Osteocyte (in vitro differentiated cells): ENCODE data around the gene SIRT3. TPM values are rescaled to one million over a fixed set of nuclear protein-coding genes. Genes with fewer than 3 reads are reported as not detected.

Experiments used
- DNase-seq: peaks from one replicate; pipeline ENCODE4 v3.0.0; 2021; ENCODE audit warnings: mixed read lengths; ENCODE audit not compliant: unreplicated experiment; ENCODE audit errors: extremely low spot score
- H3K27ac Mint-ChIP-seq: one replicate; pipeline ENCODE4 v1.8.0; 2021; ENCODE audit warnings: mild to moderate bottlenecking, mixed read lengths; ENCODE audit not compliant: unreplicated experiment
- H3K27me3 Mint-ChIP-seq: one replicate; pipeline ENCODE4 v1.8.0; 2021; ENCODE audit warnings: mixed read lengths; ENCODE audit not compliant: unreplicated experiment
- H3K36me3 Mint-ChIP-seq: one replicate; pipeline ENCODE4 v1.8.0; 2021; ENCODE audit warnings: mixed read lengths; ENCODE audit not compliant: unreplicated experiment
- H3K4me1 Mint-ChIP-seq: one replicate; pipeline ENCODE4 v1.8.0; 2021; ENCODE audit warnings: mixed read lengths; ENCODE audit not compliant: unreplicated experiment
- H3K4me3 Mint-ChIP-seq: one replicate; pipeline ENCODE4 v1.8.0; 2021; ENCODE audit warnings: mild to moderate bottlenecking, moderate library complexity, mixed read lengths; ENCODE audit not compliant: unreplicated experiment
- H3K9me3 Mint-ChIP-seq: one replicate; pipeline ENCODE4 v1.8.0; 2021; ENCODE audit warnings: mixed read lengths; ENCODE audit not compliant: unreplicated experiment
- total RNA-seq: library from RNA; stranded (reverse); gene quantifications from 2 replicates; pipeline ENCODE4 v1.2.1, GENCODE V29; 2021
- TF ChIP-seq, protein P1 (sequence below): fragments of 200-600 bp; sonication (generic); IDR thresholded peaks from 2 replicates; pipeline ENCODE4 v1.5.0; 2021; ENCODE audit warnings: antibody characterized with exemption, mild to moderate bottlenecking, moderate library complexity

Gene SIRT3
- total RNA-seq, 1 donor from 2014 or later, result 25.7 TPM

DNA sequence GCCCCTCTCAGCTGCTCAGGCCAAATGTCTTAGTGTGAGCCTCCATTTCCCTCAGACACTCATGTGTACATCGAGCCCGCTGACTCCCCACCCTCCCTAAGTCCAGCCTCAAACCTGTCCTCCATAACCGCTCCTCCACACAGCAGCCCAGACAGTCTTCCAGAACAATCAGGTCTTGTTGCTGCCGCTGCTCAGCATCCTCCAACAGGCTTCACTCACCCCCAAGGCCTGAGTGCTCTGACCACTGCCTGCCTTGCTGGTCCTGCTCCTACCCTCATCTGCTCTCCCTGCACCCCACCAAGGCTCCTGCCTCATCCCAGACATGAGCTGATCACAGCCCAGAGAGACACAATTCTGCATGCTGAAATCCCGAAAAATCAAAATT lies 17.7 kb upstream of the SIRT3 start:
- no peak overlapping the region for H3K27ac Mint-ChIP-seq
- no peaks in the 10 kb centered on the region for H3K4me1 Mint-ChIP-seq
- peaks cover 27% of the 10 kb centered on the region for H3K36me3 Mint-ChIP-seq
- H3K9me3 Mint-ChIP-seq, result no peaks in the 10 kb centered on the region
- H3K4me3 Mint-ChIP-seq, result no peak overlapping the region
- peaks cover 2% of the 10 kb centered on the region for H3K27me3 Mint-ChIP-seq
- peak; percentile 51 for DNase-seq
- TF ChIP-seq, protein P1, sequence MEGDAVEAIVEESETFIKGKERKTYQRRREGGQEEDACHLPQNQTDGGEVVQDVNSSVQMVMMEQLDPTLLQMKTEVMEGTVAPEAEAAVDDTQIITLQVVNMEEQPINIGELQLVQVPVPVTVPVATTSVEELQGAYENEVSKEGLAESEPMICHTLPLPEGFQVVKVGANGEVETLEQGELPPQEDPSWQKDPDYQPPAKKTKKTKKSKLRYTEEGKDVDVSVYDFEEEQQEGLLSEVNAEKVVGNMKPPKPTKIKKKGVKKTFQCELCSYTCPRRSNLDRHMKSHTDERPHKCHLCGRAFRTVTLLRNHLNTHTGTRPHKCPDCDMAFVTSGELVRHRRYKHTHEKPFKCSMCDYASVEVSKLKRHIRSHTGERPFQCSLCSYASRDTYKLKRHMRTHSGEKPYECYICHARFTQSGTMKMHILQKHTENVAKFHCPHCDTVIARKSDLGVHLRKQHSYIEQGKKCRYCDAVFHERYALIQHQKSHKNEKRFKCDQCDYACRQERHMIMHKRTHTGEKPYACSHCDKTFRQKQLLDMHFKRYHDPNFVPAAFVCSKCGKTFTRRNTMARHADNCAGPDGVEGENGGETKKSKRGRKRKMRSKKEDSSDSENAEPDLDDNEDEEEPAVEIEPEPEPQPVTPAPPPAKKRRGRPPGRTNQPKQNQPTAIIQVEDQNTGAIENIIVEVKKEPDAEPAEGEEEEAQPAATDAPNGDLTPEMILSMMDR, result no peak

GRCh38 chr11:253160-253885 lies 17.2 kb upstream of the SIRT3 start:
- H3K9me3 Mint-ChIP-seq, result no peaks in the 10 kb centered on the region
- TF ChIP-seq, protein P1, result no peak

GRCh38 chr11:252666-253065 lies 16.5 kb upstream of the SIRT3 start:
- no peak overlapping the region for H3K4me3 Mint-ChIP-seq
- H3K36me3 Mint-ChIP-seq, result peaks cover 37% of the 10 kb centered on the region
- H3K9me3 Mint-ChIP-seq, result no peaks in the 10 kb centered on the region
- DNase-seq, result peak; percentile 67
- TF ChIP-seq, protein P1, result no peak
- no peak overlapping the region for H3K27ac Mint-ChIP-seq
- H3K4me1 Mint-ChIP-seq, result no peaks in the 10 kb centered on the region
- H3K27me3 Mint-ChIP-seq, result no peaks in the 10 kb centered on the region

More at GRCh38 chr11:253160-253885, 17.2 kb upstream of the SIRT3 start:
- no peaks in the 10 kb centered on the region for H3K27me3 Mint-ChIP-seq
- peak; percentile 81 for DNase-seq
- H3K4me1 Mint-ChIP-seq, result no peaks in the 10 kb centered on the region
- H3K4me3 Mint-ChIP-seq, result no peak overlapping the region
- no peak overlapping the region for H3K27ac Mint-ChIP-seq
- H3K36me3 Mint-ChIP-seq, result peaks cover 31% of the 10 kb centered on the region

- Mint-ChIP-seq H3K36me3 (peaks cover 45% of the 10 kb centered on the region), H3K27me3 (no peaks in the 10 kb centered on the region), H3K27ac (no peak overlapping the region), H3K4me1 (no peaks in the 10 kb centered on the region), H3K9me3 (no peaks in the 10 kb centered on the region), H3K4me3 (no peak overlapping the region)
- DNase-seq, result peak; percentile 57
- TF ChIP-seq, protein P1, result no peak
Observed at GRCh38 chr11:251550-251949, 15.4 kb upstream of the SIRT3 start.

DNA sequence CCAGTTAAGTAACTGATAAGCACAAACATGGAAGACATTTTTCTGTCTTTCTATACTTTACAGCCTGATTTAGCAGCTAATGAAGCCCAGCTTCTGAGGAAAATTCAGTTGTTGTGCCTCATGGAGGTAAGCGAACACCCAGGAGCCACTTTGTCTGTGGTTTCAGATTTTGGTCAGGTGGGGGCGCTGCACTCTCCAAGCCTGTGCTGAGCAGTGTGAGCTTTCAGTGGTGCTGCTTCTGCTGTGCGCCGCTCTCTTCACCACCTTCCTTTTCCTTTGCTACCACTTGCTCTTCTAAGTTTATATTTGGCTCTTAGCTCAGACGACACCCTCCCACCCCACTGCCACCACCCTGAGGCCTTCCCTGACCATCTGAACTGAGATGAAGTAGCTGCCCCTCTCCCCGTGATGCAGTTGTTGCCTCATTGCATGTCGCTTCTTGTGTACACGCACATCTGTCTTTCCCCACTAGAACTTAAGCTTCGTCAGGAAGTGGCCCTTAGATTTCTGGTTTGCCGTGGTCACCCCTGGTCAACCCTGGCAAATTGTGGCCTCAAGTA lies 14.7 kb upstream of the SIRT3 start:
- Mint-ChIP-seq H3K27ac (no peak overlapping the region), H3K9me3 (no peaks in the 10 kb centered on the region), H3K4me1 (no peaks in the 10 kb centered on the region), H3K36me3 (peaks cover 51% of the 10 kb centered on the region), H3K4me3 (no peak overlapping the region), H3K27me3 (no peaks in the 10 kb centered on the region)
- TF ChIP-seq, protein P1, result peak; percentile 68
- DNase-seq, result peak; percentile 86
